Measurements from ENCODE around the gene TCF12. TPM values are rescaled to one million over a fixed set of nuclear protein-coding genes. Genes with fewer than 3 reads are reported as not detected.

The TCF12 gene
- total and polyA plus RNA-seq, 8 donors = 7.7 to 67.4 (median 27.3) TPM

DNA sequence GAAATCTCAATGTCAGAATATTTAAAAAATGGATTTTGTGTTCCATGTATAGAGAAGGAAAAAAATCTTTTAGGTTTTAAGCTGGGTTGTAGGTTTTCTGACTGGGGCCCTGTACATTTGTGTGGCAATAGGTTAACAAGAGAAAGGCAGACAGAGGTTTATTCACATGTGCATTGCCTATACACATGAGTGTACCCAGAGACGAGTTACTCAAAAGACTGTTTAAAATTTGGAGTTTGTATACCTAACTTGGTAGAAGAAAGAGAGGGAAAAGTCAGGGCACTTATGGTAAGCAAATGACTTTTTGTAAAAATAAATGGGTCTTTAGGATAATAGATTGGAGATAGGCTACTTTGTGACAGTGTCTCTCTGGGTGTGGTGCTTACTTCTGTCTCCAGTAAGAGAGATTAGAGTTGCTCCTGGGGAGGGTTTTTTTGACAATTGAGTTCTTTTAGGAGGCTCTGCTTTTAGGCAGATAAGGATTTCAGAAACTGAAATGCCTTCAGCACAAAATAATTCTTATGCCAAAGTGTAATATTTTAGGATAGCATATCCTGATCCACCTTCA is 225.2 kb downstream of the TCF12 start:
- intact Hi-C loops (cut with DNase I) = no loop called here
- DNase-seq (no peak), ATAC-seq (no peak), FAIRE-seq (no peak)
- Histone ChIP-seq H3K9me3 (no peaks in the 10 kb centered on the region), H3K4me1 (peaks cover 0 to 8% (median 3%) of the 10 kb centered on the region in 3 donors), H3K4me3 (no peak overlapping the region), H3K36me3 (no peaks in the 10 kb centered on the region), H3K27me3 (no peaks in the 10 kb centered on the region), H3K27ac (no peak overlapping the region)
- 72 to 87% methylated on average over 1 of the region's 1 CpG for WGBS, 2 donors
- TF ChIP-seq, protein P1, sequence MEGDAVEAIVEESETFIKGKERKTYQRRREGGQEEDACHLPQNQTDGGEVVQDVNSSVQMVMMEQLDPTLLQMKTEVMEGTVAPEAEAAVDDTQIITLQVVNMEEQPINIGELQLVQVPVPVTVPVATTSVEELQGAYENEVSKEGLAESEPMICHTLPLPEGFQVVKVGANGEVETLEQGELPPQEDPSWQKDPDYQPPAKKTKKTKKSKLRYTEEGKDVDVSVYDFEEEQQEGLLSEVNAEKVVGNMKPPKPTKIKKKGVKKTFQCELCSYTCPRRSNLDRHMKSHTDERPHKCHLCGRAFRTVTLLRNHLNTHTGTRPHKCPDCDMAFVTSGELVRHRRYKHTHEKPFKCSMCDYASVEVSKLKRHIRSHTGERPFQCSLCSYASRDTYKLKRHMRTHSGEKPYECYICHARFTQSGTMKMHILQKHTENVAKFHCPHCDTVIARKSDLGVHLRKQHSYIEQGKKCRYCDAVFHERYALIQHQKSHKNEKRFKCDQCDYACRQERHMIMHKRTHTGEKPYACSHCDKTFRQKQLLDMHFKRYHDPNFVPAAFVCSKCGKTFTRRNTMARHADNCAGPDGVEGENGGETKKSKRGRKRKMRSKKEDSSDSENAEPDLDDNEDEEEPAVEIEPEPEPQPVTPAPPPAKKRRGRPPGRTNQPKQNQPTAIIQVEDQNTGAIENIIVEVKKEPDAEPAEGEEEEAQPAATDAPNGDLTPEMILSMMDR (IDR thresholded peaks at IDR 0.05) = no peak

DNA sequence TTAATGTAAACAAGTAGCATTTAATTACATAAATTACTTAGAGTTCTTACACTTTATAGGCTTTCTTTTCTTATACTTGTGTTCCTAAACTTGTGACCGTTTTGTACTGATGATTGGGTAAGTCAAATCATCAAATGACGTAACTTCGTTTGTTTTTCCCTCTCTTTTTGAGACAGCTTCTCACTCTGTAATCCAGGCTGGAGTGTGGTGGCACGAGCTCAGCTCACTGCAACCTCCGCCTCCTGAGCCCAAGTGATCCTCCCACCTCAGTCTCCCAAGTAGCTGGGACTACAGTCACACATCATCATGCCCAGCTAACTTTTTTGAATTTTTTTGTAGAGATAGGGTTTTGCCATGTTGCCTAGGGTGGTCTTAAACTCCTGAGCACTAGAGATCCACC is 226.0 kb downstream of the TCF12 start:
- Histone ChIP-seq H3K27me3 (no peaks in the 10 kb centered on the region), H3K4me1 (peaks cover 0 to 15% (median 3%) of the 10 kb centered on the region in 3 donors), H3K4me3 (no peak overlapping the region), H3K36me3 (no peaks in the 10 kb centered on the region), H3K27ac (no peak overlapping the region), H3K9me3 (no peaks in the 10 kb centered on the region)
- FAIRE-seq = no peak
- DNase-seq = no peak
- no peak for ATAC-seq
- TF ChIP-seq, protein P1 (IDR thresholded peaks at IDR 0.05) = no peak
- intact Hi-C loops (cut with DNase I) = no loop called here
- WGBS, 2 donors = 72 to 73% methylated on average over 5 of the region's 5 CpGs

DNA sequence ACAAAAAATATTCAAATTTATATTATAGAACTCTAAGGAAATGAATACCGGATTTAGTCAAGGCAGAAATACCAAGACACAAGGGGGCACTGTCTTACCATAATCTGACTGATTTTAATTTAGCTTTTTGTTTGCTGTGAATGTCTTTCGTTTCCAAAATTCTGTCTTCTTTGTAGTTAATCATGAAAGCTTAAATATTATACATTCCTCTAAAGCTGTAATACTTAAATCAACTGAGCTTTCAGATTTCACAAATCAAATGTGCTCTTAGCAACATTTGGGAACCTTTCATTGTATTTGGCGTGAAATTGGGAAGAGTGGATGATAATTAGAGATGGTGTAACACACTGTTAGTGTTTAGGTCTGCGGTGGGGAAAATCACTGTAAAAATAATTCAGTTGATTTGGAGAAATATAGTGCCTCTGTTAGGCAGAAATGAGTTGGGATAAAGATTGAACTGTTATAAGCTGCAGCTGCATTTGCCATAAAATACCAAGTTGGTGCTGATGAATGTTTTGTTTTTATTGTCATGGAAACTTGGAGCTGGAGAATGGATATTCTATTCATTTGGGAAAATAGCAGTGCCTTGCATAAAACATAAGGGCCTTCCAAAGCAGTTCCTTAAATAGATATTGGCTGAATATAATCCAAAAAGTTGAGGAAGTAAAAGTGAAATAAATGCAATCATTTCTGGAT is 228.2 kb downstream of the TCF12 start:
- Histone ChIP-seq H3K4me3 (no peak overlapping the region), H3K4me1 (peaks cover 0 to 15% (median 3%) of the 10 kb centered on the region in 3 donors), H3K27ac (no peak overlapping the region), H3K36me3 (no peaks in the 10 kb centered on the region), H3K9me3 (no peaks in the 10 kb centered on the region), H3K27me3 (no peaks in the 10 kb centered on the region)
- intact Hi-C loops (cut with DNase I) = no loop called here
- no peak for DNase-seq
- peak; percentile 92 for FAIRE-seq
- TF ChIP-seq, protein P1 (IDR thresholded peaks at IDR 0.05) = peak in 3 of 4 donors; percentile 14 to 52 (median 41)
- ATAC-seq = peak in 3 of 4 donors; percentile 76 to 85 (median 84)
- 16 to 18% methylated on average over 4 of the region's 4 CpGs for WGBS, 2 donors

DNA sequence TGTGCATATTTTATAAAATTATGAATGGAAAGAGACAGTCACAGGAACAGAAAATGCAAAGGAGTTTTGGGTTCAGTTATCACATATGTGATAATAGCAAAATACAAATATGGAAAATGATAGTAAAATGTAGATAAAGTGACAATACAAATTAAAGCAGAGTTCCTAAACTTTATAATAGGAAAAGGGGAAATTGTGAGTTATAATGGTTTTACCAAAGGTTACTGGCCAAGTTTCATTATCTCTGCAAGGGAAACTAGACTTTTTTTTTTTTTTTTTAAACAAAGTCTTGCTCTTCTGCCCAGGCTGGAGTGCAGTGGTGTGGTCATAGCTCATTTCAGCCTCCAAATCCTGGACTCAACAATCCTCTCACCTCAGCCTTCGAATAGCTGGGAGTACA is 229.2 kb downstream of the TCF12 start:
- peaks cover 0 to 15% (median 3%) of the 10 kb centered on the region in 3 donors for H3K4me1 ChIP-seq
- no peaks in the 10 kb centered on the region for H3K27me3 ChIP-seq
- no peak overlapping the region for H3K27ac ChIP-seq
- no peak overlapping the region for H3K4me3 ChIP-seq
- no peak for FAIRE-seq
- intact Hi-C loops (cut with DNase I) = no loop called here
- no peaks in the 10 kb centered on the region for H3K36me3 ChIP-seq
- WGBS, 2 donors = 92 to 96% methylated on average over 1 of the region's 1 CpG
- DNase-seq = no peak
- TF ChIP-seq, protein P1 (IDR thresholded peaks at IDR 0.05) = no peak
- ATAC-seq = no peak
- H3K9me3 ChIP-seq = no peaks in the 10 kb centered on the region

DNA sequence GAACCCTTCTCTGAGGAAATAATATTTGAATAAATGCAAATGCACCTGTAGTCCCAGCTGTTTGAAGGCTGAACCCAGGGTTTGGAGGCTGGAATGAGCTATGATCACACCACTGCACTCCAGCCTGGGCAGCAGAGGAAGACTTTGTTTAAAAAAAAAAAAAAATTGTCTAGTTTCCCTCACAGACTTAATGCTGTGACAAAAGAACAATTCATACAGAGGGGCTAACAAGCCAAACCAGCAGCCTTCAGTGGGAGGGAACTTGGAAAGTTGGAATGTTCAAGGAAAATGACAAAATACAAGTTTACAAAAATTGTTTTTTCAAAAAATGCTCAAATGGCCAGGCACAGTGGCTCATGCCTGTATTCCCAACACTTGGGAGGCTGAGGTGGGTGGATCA is 229.8 kb downstream of the TCF12 start:
- Histone ChIP-seq H3K9me3 (no peaks in the 10 kb centered on the region), H3K4me3 (no peak overlapping the region), H3K27me3 (no peaks in the 10 kb centered on the region), H3K27ac (no peak overlapping the region), H3K36me3 (no peaks in the 10 kb centered on the region), H3K4me1 (peaks cover 0 to 15% (median 3%) of the 10 kb centered on the region in 3 donors)
- FAIRE-seq = no peak
- no peak for ATAC-seq
- TF ChIP-seq, protein P1 (IDR thresholded peaks at IDR 0.05) = no peak
- intact Hi-C loops (cut with DNase I) = no loop called here
- no peak for DNase-seq

Data from pancreas (tissue), 10 donors.